IPS DF 6.9 (cell line): ENCODE data around the gene TBC1D22A.

ENCODE experiments used
- DNase-seq: peaks from one replicate; pipeline ENCODE4 v3.0.0-alpha.2; 2013; ENCODE audit warnings: low read depth, low spot score
- H3K27ac ChIP-seq: one replicate; pipeline ENCODE4 v1.5.1; 2013; ENCODE audit warnings: low read length, control low read depth
- H3K27me3 ChIP-seq: 2 replicates; pipeline ENCODE4 v1.6.1; 2013; ENCODE audit warnings: mild to moderate bottlenecking, low read length; ENCODE audit not compliant: control insufficient read depth, insufficient read depth
- H3K36me3 ChIP-seq: 2 replicates; pipeline ENCODE4 v1.6.1; 2013; ENCODE audit warnings: low read length; ENCODE audit not compliant: control insufficient read depth, insufficient read depth
- H3K4me1 ChIP-seq: 2 replicates; pipeline ENCODE4 v1.6.1; 2013; ENCODE audit warnings: low read length; ENCODE audit not compliant: control insufficient read depth, insufficient read depth
- H3K4me3 ChIP-seq: 2 replicates; pipeline ENCODE4 v1.5.1; 2013; ENCODE audit warnings: mild to moderate bottlenecking, low read length
- H3K9me3 ChIP-seq: 2 replicates; pipeline ENCODE4 v1.6.1; 2013; ENCODE audit warnings: low read length, inconsistent platforms; ENCODE audit not compliant: control insufficient read depth, insufficient read depth
- WGBS: extraction: QIAGEN DNeasy Blood & Tissue Kit; methylation state at CpG from one replicate; pipeline ENCODE4 v1.1.7; 2013; ENCODE audit warnings: mixed read lengths, missing lambda C conversion rate; ENCODE audit not compliant: insufficient read length, insufficient coverage; 5-methylcytosine and 5-hydroxymethylcytosine counted together

The TBC1D22A gene

DNA sequence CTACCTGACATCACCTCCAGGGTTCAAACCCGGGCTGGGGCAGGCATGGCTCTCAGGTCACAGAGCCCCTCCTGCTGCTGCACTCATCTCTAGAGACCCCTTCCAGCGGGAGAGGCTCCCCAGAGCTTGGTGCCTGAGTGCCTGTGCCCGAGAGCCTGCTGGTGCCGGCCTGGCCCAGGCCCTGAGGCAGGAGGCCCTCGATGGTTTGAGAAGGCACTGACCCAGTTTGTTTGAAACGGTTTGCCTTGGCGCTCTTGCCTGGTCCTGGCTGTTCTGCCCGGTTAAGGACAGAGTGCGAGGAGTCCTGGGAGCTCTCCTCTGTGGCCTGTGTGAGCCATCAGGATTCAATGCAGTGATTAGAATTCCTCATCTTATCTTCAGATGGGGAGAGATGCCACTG is 88.9 kb downstream of the TBC1D22A start:
- Histone ChIP-seq H3K36me3 (no peaks in the 10 kb centered on the region), H3K27me3 (no peaks in the 10 kb centered on the region)
- no CpG with 5 or more reads among the region's 9 CpGs for WGBS

GRCh38 chr22:46851941-46852340 is 89.5 kb downstream of the TBC1D22A start:
- Histone ChIP-seq H3K36me3 (no peaks in the 10 kb centered on the region), H3K27me3 (no peaks in the 10 kb centered on the region), H3K4me1 (no peaks in the 10 kb centered on the region; the same call in 1 of the 2 replicates), H3K9me3 (no peaks in the 10 kb centered on the region), H3K27ac (no peak overlapping the region), H3K4me3 (no peak overlapping the region)
- no CpG with 5 or more reads among the region's 9 CpGs for WGBS
- DNase-seq = no peak

More for the DNA sequence above, 88.9 kb downstream of the TBC1D22A start:
- no peak for DNase-seq
- H3K9me3 ChIP-seq = no peaks in the 10 kb centered on the region
- no peaks in the 10 kb centered on the region; the same call in 1 of the 2 replicates for H3K4me1 ChIP-seq
- no peak overlapping the region for H3K4me3 ChIP-seq
- H3K27ac ChIP-seq = no peak overlapping the region

GRCh38 chr22:46852771-46853170 is 90.3 kb downstream of the TBC1D22A start:
- DNase-seq = no peak
- Histone ChIP-seq H3K4me3 (no peak overlapping the region), H3K27me3 (no peaks in the 10 kb centered on the region), H3K9me3 (no peaks in the 10 kb centered on the region), H3K27ac (no peak overlapping the region), H3K36me3 (no peaks in the 10 kb centered on the region), H3K4me1 (no peaks in the 10 kb centered on the region; the same call in 1 of the 2 replicates)
- no CpG with 5 or more reads among the region's 14 CpGs for WGBS

GRCh38 chr22:46853191-46853590 is 90.7 kb downstream of the TBC1D22A start:
- no peaks in the 10 kb centered on the region; the same call in 1 of the 2 replicates for H3K4me1 ChIP-seq
- no peaks in the 10 kb centered on the region for H3K36me3 ChIP-seq
- WGBS = no CpG with 5 or more reads among the region's 16 CpGs
- DNase-seq = no peak
- no peaks in the 10 kb centered on the region for H3K9me3 ChIP-seq
- no peaks in the 10 kb centered on the region for H3K27me3 ChIP-seq
- no peak overlapping the region for H3K4me3 ChIP-seq
- H3K27ac ChIP-seq = no peak overlapping the region

GRCh38 chr22:46854125-46854870 is 91.8 kb downstream of the TBC1D22A start:
- Histone ChIP-seq H3K27me3 (no peaks in the 10 kb centered on the region), H3K27ac (no peak overlapping the region), H3K9me3 (no peaks in the 10 kb centered on the region), H3K4me1 (no peaks in the 10 kb centered on the region; the same call in 1 of the 2 replicates), H3K4me3 (no peak overlapping the region), H3K36me3 (no peaks in the 10 kb centered on the region)
- no peak for DNase-seq
- WGBS = no CpG with 5 or more reads among the region's 18 CpGs

DNA sequence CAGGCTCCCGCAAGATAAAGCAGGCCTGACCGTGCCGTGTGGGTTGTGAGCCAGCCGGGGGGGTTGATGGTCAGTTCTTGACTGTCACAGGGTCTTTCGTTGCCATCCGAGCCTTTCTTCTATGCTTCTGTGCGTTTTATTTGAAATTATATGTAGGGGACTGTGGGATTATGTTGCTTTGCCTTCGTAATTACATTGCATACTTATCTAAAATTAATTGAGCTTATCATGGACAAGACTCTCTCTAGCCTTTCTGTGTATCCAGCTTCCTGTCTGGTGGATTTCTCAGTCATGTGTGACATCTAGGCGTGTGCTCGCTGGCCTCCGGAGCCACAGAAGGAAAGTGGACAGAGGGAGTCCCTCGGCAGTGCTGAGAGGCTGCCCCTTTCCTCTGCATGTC is 93.2 kb downstream of the TBC1D22A start:
- DNase-seq = no peak
- Histone ChIP-seq H3K4me3 (no peak overlapping the region), H3K27ac (no peak overlapping the region), H3K4me1 (no peaks in the 10 kb centered on the region; the same call in 1 of the 2 replicates), H3K36me3 (no peaks in the 10 kb centered on the region), H3K9me3 (no peaks in the 10 kb centered on the region), H3K27me3 (no peaks in the 10 kb centered on the region)
- no CpG with 5 or more reads among the region's 12 CpGs for WGBS

DNA sequence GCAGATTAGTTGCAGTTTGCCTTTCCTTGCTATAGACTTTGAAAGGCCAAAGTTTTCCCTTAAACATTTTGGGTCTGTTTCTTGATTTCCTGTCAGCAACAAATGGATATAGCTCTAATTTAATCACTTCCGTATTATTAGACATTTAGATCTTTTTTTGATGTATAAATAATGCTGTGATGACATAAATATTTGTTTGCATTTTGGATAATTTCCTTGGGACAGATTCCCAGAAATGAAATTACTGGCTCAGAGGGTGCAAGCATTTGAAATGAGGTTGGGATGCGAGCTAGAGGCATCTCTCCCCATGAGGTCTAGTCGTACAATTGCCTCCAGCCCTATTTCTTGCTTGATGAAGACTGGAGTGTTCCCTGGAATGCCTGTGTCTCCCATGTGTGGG is 94.2 kb downstream of the TBC1D22A start:
- no peaks in the 10 kb centered on the region; the same call in 1 of the 2 replicates for H3K4me1 ChIP-seq
- H3K9me3 ChIP-seq = no peaks in the 10 kb centered on the region
- no peaks in the 10 kb centered on the region for H3K27me3 ChIP-seq
- no peak for DNase-seq
- whole genome bisulfite sequencing = no CpG with 5 or more reads among the region's 3 CpGs
- H3K4me3 ChIP-seq = no peak overlapping the region
- no peak overlapping the region for H3K27ac ChIP-seq
- H3K36me3 ChIP-seq = no peaks in the 10 kb centered on the region

GRCh38 chr22:46857142-46857884 is 94.9 kb downstream of the TBC1D22A start:
- H3K27ac ChIP-seq = no peak overlapping the region
- H3K36me3 ChIP-seq = no peaks in the 10 kb centered on the region
- no peaks in the 10 kb centered on the region for H3K9me3 ChIP-seq
- no peaks in the 10 kb centered on the region for H3K27me3 ChIP-seq
- no peak overlapping the region for H3K4me3 ChIP-seq
- no peak for DNase-seq
- WGBS = no CpG with 5 or more reads among the region's 9 CpGs
- H3K4me1 ChIP-seq = no peaks in the 10 kb centered on the region; the same call in 1 of the 2 replicates

GRCh38 chr22:46857885-46858143 is 95.4 kb downstream of the TBC1D22A start:
- no peak for DNase-seq
- no peak overlapping the region for H3K27ac ChIP-seq
- WGBS = no CpG with 5 or more reads among the region's 6 CpGs
- no peaks in the 10 kb centered on the region for H3K36me3 ChIP-seq
- H3K9me3 ChIP-seq = no peaks in the 10 kb centered on the region
- no peaks in the 10 kb centered on the region; the same call in 1 of the 2 replicates for H3K4me1 ChIP-seq
- H3K27me3 ChIP-seq = no peaks in the 10 kb centered on the region
- no peak overlapping the region for H3K4me3 ChIP-seq

DNA sequence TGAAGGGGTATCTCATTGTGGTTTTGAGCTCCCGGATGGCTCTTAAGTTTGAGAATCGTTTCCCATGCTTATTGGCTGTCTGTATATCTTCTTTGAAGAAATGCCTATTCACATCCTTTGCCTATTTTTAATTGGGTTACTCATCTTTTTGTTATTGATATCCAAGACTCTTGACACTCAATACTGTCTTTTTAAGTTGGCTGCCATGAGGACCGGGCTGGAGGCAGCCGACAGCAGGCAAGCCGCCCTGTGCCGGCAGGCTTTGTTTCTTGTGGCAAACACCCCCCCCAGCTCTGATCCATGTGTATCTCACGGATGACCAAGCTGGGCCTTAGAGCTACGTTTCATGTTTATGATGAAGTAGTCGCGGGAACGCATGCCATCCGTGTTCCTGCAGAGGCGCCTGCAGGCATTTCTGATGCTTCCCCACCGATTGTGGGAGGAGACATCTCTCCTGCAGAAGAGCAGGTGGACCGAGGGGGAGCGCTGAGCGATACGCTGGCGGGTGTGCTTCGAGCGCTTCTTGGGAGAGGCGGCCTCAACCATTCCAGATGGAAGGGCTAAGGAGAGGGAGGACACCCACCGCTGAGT is 95.8 kb downstream of the TBC1D22A start:
- no peaks in the 10 kb centered on the region for H3K36me3 ChIP-seq
- no CpG with 5 or more reads among the region's 23 CpGs for WGBS

More for the DNA sequence above, 95.8 kb downstream of the TBC1D22A start:
- no peak overlapping the region for H3K4me3 ChIP-seq
- H3K27me3 ChIP-seq = no peaks in the 10 kb centered on the region
- no peak overlapping the region for H3K27ac ChIP-seq
- DNase-seq = no peak
- no peaks in the 10 kb centered on the region; the same call in 1 of the 2 replicates for H3K4me1 ChIP-seq
- H3K9me3 ChIP-seq = no peaks in the 10 kb centered on the region
